ENCODE measurements around the gene DNAJB6.

- TF ChIP-seq CTCF (IDR thresholded peaks at IDR 0.05) = no peak
- TF ChIP-seq EZH2 (IDR thresholded peaks at IDR 0.05) = no peak
- no peak for TF ChIP-seq EZH2phosphoT487 (IDR thresholded peaks at IDR 0.05)
Measured at GRCh38 chr7:157323401-157323800, 13.4 kb upstream of the DNAJB6 start.

Data from neural progenitor cell (in vitro differentiated cells).